NOMO-1 treated with dmso at 0.1 percent for 144 hours (cell line): ENCODE results near the gene LRRC49.

Source experiments
- DNase-seq: peaks from one replicate; lab custom pipeline; 2025; ENCODE audit not compliant: unreplicated experiment; lab: John Stamatoyannopoulos, UW

The LRRC49 gene

DNA sequence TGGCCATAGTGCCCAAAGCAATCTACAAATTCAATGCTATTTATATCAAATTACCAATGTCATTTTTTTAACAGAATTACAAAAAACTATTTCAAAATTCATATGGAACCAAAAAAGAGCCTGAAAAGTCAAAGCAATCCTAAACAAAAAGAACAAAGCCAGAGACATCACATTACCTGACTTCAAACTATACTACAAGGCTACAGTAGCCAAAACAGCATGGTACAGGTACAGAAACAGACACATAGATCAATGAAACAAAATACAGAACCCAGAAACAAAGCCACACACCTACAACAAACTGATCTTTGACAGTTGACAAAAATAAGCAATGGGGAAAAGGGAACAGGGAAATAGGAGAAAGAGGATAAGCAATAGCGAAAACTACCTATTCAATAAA is 196.1 kb downstream of the LRRC49 start:
- DNase-seq: no peak

DNA sequence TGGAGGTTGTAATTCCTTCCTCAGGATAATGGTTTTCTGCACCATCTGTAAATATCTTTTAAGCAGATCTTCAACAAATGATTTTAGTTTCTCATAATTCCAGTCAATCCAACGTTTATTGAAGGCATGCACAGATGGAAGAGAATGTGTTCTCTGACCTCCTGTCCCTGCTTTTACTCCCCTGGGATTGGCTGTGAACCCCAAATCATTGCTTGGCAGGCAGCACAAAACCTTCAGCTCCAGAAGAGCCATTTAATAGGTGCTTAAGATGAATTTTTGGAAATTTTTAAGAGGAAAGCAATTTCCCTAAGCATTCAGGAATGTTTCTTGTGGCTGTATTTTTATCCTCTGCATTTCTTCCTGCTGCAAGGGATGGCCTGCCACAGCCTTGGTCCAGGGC is 197.2 kb downstream of the LRRC49 start:
- DNase-seq: no peak

DNA sequence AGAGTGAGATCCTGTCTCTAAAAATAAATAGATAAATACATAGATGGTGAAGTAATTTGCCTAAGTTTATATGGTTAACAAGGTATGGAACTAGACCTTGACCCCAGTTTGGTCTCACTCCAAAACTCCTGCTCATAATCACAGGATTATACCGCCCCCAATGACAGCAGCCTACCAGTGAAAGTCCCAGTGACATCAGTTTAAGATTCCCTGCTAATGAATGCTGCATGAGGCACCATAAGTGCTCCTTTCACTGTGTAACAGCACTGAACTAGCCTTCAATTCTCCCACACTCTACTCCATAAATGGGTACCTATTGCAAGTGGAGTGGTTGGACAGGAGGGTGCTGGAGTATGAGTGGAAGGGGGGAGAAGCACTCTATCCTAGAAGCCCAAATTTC is 199.0 kb downstream of the LRRC49 start:
- no peak for DNase-seq

DNA sequence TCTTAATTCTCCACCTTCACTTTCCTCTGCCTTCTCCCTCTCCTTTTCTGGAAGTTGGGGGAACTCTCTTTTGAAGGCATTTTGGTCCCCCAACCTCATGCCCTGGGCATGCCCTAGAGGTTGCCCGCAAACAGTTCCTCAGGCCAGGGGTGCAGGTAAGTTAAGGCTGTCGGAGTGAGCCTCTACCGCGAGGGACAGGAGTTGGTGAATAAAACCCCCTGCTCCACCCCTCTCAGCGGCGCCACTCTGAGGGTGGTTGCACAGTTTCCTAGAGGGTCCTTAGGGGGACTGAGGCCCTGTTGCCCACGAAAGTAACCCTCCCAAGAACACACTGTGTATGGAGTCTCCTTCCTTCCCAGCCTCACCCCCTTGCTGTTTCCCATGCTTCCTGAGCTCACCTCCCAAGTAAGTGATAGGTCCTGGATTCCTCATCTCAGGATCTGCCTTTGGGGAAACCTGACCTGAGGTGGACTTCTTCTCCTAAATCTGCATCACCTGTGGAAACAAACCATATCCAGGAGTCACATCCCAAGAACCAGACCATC is 199.5 kb downstream of the LRRC49 start:
- no peak for DNase-seq

DNA sequence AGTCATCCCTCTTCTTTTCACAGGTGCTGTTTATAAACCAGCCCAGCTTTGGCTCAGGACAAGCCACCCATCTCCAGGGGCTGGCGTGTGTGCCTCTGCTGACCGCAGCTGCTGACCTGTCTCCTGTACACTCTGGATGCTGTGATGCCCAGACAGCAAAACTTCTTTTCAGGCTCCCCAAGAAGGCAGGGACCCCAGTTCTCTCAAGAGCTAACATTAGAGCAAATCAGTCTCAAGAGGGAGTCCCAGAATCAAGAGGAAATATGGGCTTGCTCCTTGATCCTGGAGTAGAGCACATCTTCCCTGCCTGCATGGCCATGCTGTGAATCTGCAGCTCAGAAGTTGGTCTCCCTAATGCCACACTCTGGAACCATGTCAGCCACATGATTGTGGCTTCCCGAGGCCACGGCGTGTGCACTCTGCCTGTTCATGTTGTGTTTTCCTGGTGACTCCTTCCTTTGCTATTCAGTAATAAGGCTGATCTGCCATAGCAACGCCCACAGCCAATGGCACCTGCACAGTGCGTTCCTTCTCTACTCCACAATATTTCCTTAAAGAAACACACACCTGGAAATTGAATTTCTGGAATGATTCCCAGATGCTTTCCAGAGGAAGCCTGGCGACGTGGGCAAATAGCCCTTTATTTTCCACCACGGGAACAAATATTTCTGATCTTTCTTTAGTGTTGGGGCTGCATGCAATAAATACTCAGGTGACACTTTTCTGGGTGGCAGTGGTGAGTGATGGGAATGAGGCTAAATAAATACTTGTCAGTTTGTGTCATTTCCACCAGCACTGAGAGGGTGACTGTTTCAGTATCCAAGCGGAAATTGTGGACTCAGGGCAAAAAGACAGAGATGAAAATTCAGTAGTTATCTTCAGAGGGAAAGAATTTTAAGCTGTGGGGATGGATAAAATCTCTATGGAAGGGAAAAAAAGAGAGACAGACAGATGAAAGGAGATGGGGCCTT is 200.7 kb downstream of the LRRC49 start:
- no peak for DNase-seq

DNA sequence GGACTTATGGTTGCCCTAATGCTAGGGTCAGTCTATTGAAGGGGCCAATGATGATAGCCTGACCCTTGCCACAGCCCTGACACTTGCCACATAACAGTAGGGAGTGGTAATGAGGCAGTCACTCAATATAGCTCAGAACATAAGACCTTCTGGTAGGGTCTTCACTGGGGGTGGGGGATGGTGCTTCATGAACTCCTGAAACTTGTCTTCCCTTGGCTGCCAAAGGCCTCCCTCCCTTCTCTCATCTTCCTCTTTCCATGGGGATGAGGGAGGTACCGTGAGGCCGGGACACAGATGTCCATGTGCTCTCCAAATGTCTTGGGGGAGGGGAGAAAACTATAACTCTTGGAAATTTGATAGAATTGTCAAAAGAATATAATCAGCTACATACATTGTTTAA is 201.5 kb downstream of the LRRC49 start:
- no peak for DNase-seq

DNA sequence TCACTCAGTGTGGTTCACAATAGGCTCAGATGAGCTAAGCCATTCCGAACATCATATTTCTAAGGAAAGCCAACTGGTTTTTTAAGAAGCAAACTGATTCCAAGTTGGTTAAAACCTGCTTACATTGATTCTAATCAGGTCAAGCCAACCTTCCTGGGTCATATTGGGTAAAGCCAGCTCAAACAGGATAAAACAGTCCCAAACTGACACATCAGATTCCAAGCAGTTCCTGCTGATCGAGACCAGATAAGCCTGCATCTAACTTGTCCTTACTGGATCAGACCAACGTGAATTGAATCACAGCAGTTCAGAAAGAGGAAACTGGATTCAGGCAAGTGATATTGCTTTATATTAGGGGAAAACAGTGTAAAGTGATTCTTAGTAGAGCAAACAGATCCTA is 204.1 kb downstream of the LRRC49 start:
- DNase-seq: no peak

DNA sequence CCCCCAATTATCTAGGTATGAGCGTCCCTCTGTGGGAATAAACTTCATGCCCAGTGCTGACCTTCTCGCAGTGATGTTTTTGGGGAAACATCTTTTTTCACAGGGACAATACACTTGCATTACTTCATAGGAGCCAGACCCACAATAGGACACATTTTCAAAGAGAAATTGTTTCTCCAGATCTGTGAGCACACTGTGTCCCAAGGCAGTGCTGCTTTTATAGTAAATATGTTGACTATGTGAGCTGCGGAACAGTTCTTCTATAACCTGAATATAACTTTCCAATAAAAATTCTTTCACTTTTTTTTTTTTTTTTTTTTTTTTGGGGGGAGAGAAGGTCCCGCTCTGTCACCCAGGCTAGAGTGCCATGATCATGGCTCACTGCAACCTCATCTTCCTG is 205.3 kb downstream of the LRRC49 start:
- no peak for DNase-seq

DNA sequence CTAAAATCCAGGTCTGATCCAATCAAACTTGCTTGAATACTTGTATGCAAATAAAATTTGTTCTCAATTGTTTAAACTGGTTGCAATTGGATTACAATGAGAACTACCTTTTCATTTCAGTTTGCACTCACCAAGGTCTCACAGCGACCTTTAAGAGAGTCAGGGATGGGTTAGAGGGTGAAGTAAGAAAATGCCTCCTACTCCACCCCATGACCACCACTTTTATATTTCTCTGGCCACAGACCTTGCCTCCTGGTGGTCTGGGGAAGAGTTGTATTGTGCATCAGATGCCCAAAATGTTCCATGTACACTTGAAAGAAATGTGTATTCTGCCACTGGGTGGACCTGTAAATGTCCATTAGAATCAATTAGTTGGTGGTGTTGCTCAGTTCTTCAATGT is 206.3 kb downstream of the LRRC49 start:
- no peak for DNase-seq
